GM13976 (cell line): ENCODE data around the gene PCED1B.

ENCODE experiments used
- DNase-seq: peaks from one replicate; pipeline ENCODE4 v3.0.0; 2012; ENCODE audit warnings: low spot score
- CTCF ChIP-seq: IDR thresholded peaks from 2 replicates; pipeline ENCODE4 v1.5.1; 2012; ENCODE audit warnings: borderline replicate concordance, mild to moderate bottlenecking; ENCODE audit not compliant: insufficient read depth; ENCODE audit errors: extremely low read depth, missing control alignments, control extremely low read depth
- in situ Hi-C: fragments of 300-500 bp; cut with MboI; formaldehyde crosslinking; loops from one replicate; pipeline ENCODE4 v1.12.0; 2022; ENCODE audit warnings: low sequenced_read_pairs, mixed read lengths, inconsistent platforms; ENCODE audit not compliant: unreplicated experiment

The PCED1B gene

GRCh38 chr12:47219243-47219642 lies 139.8 kb downstream of the PCED1B start:
- no peak for TF ChIP-seq CTCF
- in situ Hi-C loops, result no loop called here

GRCh38 chr12:47221256-47222023 lies 142.0 kb downstream of the PCED1B start:
- DNase-seq, result no peak
- no peak for TF ChIP-seq CTCF
- in situ Hi-C loops, result no loop called here

More at GRCh38 chr12:47219243-47219642, 139.8 kb downstream of the PCED1B start:
- no peak for DNase-seq

GRCh38 chr12:47222520-47223030 lies 143.2 kb downstream of the PCED1B start:
- no peak for DNase-seq
- in situ Hi-C loops, result no loop called here
- no peak for TF ChIP-seq CTCF

- in situ Hi-C loops, result no loop called here
- DNase-seq, result no peak
- no peak for TF ChIP-seq CTCF
Observed at GRCh38 chr12:47223031-47223847, 143.8 kb downstream of the PCED1B start.

GRCh38 chr12:47223848-47224213 lies 144.4 kb downstream of the PCED1B start:
- in situ Hi-C loops, result no loop called here
- TF ChIP-seq CTCF, result no peak
- no peak for DNase-seq

GRCh38 chr12:47224563-47225133 lies 145.2 kb downstream of the PCED1B start:
- TF ChIP-seq CTCF, result no peak
- DNase-seq, result no peak
- in situ Hi-C loops, result no loop called here
